GM18499 (cell line): ENCODE results near the gene MTCL1.
"Not testable (repeated sequence)": the region's sequence is repeated elsewhere in the genome, so short reads cannot be mapped to it uniquely, and the experiment has no call there.

ENCODE experiments used
- ATAC-seq: cut with Tn5 transposase; IDR thresholded peaks from one replicate; pipeline ENCODE4 v1.9.1; 2021; ENCODE audit warnings: moderate number of reproducible peaks; ENCODE audit not compliant: insufficient read depth, unreplicated experiment

The MTCL1 gene

GRCh38 chr18:8741117-8741516 is 35.8 kb downstream of the MTCL1 start:
- no peak for ATAC-seq

- ATAC-seq, result no peak
These were observed 36.2 kb downstream of the MTCL1 start for GRCh38 chr18:8741532-8741931.

- ATAC-seq, result no peak
These were observed 37.3 kb downstream of the MTCL1 start for GRCh38 chr18:8742387-8743361.

- no peak for ATAC-seq
These were observed 38.7 kb downstream of the MTCL1 start for GRCh38 chr18:8744038-8744437.

GRCh38 chr18:8744656-8745055 is 39.3 kb downstream of the MTCL1 start:
- no peak for ATAC-seq

GRCh38 chr18:8745355-8746014 is 40.1 kb downstream of the MTCL1 start:
- ATAC-seq, result no peak

GRCh38 chr18:8747440-8747937 is 42.1 kb downstream of the MTCL1 start:
- no peak for ATAC-seq

GRCh38 chr18:8749492-8749891 is 44.1 kb downstream of the MTCL1 start:
- no peak for ATAC-seq

GRCh38 chr18:8750954-8751415 is 45.6 kb downstream of the MTCL1 start:
- ATAC-seq, result no peak

GRCh38 chr18:8751692-8752091 is 46.3 kb downstream of the MTCL1 start:
- ATAC-seq, result no peak

- no peak for ATAC-seq
These were observed 47.0 kb downstream of the MTCL1 start for GRCh38 chr18:8752329-8752728.

GRCh38 chr18:8754995-8755960 is 49.9 kb downstream of the MTCL1 start:
- ATAC-seq, result peak; percentile 68

- no peak for ATAC-seq
These were observed 51.2 kb downstream of the MTCL1 start for GRCh38 chr18:8756571-8756970.

GRCh38 chr18:8757396-8757997 is 52.1 kb downstream of the MTCL1 start:
- ATAC-seq, result no peak

GRCh38 chr18:8758466-8758865 is 53.1 kb downstream of the MTCL1 start:
- no peak for ATAC-seq

- ATAC-seq, result no peak
These were observed 55.6 kb downstream of the MTCL1 start for GRCh38 chr18:8760984-8761383.

GRCh38 chr18:8761535-8761934 is 56.2 kb downstream of the MTCL1 start:
- not testable (repeated sequence) for ATAC-seq

- no peak for ATAC-seq
These were observed 57.6 kb downstream of the MTCL1 start for GRCh38 chr18:8762968-8763367.

- ATAC-seq, result no peak
These were observed 58.3 kb downstream of the MTCL1 start for GRCh38 chr18:8763611-8764010.
